Nephron (organoid): ENCODE results near the gene MMP15.

ENCODE experiments used
- H3K27ac Mint-ChIP-seq, 3 experiments: 2 replicates each; pipeline ENCODE4 v1.8.0; 2020; ENCODE audit warnings: mixed read lengths in 3 of 3, mild to moderate bottlenecking in 2 of 3, moderate library complexity in 1 of 3
- H3K27me3 Mint-ChIP-seq: 2 replicates; pipeline ENCODE4 v1.8.0; 2021; ENCODE audit warnings: low read depth, mild to moderate bottlenecking, moderate library complexity, mixed read lengths
- H3K36me3 Mint-ChIP-seq: 2 replicates; pipeline ENCODE4 v1.8.0; 2020; ENCODE audit warnings: low read depth, mixed read lengths
- H3K4me1 Mint-ChIP-seq: 2 replicates; pipeline ENCODE4 v1.8.0; 2020; ENCODE audit warnings: mixed read lengths
- H3K4me3 Mint-ChIP-seq, 3 experiments: 2 replicates each; pipeline ENCODE4 v1.8.0; 2020; ENCODE audit warnings: mild to moderate bottlenecking in 3 of 3, mixed read lengths in 3 of 3, moderate library complexity in 2 of 3
- H3K9me3 Mint-ChIP-seq: 2 replicates; pipeline ENCODE4 v1.8.0; 2020; ENCODE audit warnings: mixed read lengths
- TF ChIP-seq, protein P1 (sequence below), 3 experiments: fragments of 200-600 bp; sonication (generic); IDR thresholded peaks; one replicate each; pipeline ENCODE4 v1.5.0; 2021; ENCODE audit warnings: antibody characterized with exemption in 3 of 3; ENCODE audit not compliant: unreplicated experiment in 3 of 3

Gene MMP15

DNA sequence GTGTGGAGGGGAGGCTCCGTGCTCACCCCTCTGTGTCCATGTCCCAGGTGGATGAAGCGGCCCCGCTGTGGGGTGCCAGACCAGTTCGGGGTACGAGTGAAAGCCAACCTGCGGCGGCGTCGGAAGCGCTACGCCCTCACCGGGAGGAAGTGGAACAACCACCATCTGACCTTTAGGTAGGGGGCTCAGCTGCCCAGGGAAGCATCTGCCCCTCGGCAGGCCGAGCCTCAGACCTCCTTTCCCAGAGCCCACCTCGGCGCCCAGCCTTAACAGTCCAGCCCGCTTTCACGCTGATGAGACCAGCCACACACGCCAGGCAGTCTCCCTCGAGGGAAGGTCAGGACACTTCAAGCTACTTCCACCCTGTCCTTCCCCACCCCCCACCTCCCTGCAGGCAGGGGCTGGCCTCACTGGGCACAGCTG lies 12.7 kb downstream of the MMP15 start:
- Mint-ChIP-seq H3K36me3 (peaks cover 4% of the 10 kb centered on the region), H3K4me3 (no peak overlapping the region), H3K27me3 (peaks cover 7% of the 10 kb centered on the region), H3K9me3 (no peaks in the 10 kb centered on the region), H3K27ac (no peak overlapping the region), H3K4me1 (peaks cover 2% of the 10 kb centered on the region)
- TF ChIP-seq, protein P1, sequence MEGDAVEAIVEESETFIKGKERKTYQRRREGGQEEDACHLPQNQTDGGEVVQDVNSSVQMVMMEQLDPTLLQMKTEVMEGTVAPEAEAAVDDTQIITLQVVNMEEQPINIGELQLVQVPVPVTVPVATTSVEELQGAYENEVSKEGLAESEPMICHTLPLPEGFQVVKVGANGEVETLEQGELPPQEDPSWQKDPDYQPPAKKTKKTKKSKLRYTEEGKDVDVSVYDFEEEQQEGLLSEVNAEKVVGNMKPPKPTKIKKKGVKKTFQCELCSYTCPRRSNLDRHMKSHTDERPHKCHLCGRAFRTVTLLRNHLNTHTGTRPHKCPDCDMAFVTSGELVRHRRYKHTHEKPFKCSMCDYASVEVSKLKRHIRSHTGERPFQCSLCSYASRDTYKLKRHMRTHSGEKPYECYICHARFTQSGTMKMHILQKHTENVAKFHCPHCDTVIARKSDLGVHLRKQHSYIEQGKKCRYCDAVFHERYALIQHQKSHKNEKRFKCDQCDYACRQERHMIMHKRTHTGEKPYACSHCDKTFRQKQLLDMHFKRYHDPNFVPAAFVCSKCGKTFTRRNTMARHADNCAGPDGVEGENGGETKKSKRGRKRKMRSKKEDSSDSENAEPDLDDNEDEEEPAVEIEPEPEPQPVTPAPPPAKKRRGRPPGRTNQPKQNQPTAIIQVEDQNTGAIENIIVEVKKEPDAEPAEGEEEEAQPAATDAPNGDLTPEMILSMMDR (IDR thresholded peaks at IDR 0.05; ENCODE audit: unreplicated experiment in 3 of 3): no peak

DNA sequence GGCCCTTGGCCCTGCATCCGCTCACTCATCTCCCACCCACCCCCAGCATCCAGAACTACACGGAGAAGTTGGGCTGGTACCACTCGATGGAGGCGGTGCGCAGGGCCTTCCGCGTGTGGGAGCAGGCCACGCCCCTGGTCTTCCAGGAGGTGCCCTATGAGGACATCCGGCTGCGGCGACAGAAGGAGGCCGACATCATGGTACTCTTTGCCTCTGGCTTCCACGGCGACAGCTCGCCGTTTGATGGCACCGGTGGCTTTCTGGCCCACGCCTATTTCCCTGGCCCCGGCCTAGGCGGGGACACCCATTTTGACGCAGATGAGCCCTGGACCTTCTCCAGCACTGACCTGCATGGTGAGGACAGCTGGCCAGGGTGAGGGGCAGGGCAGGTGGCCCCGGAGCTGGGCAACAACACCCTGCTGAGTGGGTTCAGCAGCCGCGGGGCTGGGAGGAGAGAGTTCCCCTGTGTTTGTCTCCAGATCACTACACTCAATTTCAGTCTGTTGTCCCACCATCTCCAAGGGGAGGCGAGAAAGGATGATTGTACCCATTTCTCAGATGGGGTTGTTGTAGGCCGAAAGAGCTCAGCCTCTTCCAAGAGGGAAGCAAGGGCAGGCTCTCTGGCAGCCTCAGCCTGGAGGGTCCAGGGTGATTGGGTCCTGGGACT lies 14.4 kb downstream of the MMP15 start:
- H3K36me3 Mint-ChIP-seq: peaks cover 4% of the 10 kb centered on the region
- H3K9me3 Mint-ChIP-seq: no peaks in the 10 kb centered on the region
- no peak overlapping the region for H3K27ac Mint-ChIP-seq
- no peaks in the 10 kb centered on the region for H3K4me1 Mint-ChIP-seq
- TF ChIP-seq, protein P1 (IDR thresholded peaks at IDR 0.05; ENCODE audit: unreplicated experiment in 3 of 3): no peak
- H3K4me3 Mint-ChIP-seq: no peak overlapping the region
- peaks cover 7% of the 10 kb centered on the region for H3K27me3 Mint-ChIP-seq

DNA sequence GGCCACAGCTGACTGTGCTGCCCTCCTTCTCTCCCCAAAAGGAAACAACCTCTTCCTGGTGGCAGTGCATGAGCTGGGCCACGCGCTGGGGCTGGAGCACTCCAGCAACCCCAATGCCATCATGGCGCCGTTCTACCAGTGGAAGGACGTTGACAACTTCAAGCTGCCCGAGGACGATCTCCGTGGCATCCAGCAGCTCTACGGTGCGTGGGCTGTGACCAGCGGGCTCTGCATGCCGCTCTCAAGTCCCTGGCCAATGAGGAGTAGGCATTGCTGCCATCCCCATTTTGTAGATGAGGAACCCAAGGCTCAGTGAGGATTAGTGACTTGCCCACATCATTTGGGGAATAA lies 14.9 kb downstream of the MMP15 start:
- TF ChIP-seq, protein P1 (IDR thresholded peaks at IDR 0.05; ENCODE audit: unreplicated experiment in 3 of 3): no peak
- Mint-ChIP-seq H3K27me3 (peaks cover 7% of the 10 kb centered on the region), H3K4me1 (no peaks in the 10 kb centered on the region), H3K4me3 (no peak overlapping the region), H3K27ac (no peak overlapping the region), H3K36me3 (peaks cover 4% of the 10 kb centered on the region), H3K9me3 (no peaks in the 10 kb centered on the region)

DNA sequence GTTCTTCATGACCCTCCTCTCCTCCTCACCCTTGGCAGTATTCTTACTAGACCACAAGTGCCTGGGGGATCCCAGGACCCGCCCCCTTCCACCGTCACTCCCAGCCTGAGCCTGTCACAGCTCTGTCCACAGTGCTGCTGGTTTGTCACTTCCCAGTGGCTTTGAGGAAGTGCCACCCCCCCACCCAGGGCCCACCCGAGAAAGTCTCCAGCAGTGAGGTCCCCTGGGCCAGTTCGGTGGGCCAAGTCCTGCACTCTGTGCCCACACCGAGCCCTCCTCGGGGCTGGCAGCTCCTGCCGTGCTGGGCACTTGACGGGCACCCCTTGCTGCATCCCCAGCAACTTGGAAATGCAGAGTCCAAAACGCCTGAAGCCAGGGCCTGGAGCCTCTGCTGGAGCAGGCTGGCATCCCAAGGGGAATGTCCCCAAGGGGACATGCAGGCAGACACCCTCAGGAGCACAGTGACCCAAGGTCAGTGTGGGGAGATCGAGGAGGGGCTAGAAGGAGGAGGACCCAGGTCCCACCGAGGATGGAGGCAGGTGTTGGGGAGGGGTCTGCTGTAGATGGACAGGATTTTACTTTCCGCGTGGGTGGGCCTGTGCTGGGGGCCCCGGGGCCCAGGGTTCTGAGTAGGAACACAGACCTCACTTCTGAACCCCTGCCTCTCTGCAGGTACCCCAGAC lies 15.5 kb downstream of the MMP15 start:
- Mint-ChIP-seq H3K9me3 (no peaks in the 10 kb centered on the region), H3K4me3 (no peak overlapping the region), H3K27me3 (peaks cover 7% of the 10 kb centered on the region), H3K4me1 (no peaks in the 10 kb centered on the region), H3K27ac (no peak overlapping the region), H3K36me3 (peaks cover 4% of the 10 kb centered on the region)
- TF ChIP-seq, protein P1 (IDR thresholded peaks at IDR 0.05; ENCODE audit: unreplicated experiment in 3 of 3): no peak

DNA sequence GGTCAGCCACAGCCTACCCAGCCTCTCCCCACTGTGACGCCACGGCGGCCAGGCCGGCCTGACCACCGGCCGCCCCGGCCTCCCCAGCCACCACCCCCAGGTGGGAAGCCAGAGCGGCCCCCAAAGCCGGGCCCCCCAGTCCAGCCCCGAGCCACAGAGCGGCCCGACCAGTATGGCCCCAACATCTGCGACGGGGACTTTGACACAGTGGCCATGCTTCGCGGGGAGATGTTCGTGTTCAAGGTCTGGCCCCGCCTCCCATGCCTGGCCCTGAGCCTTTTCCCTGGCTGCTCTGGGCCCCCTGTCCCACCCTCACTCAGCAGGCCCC lies 16.0 kb downstream of the MMP15 start:
- no peak overlapping the region for H3K4me3 Mint-ChIP-seq
- peaks cover 7% of the 10 kb centered on the region for H3K27me3 Mint-ChIP-seq
- H3K4me1 Mint-ChIP-seq: no peaks in the 10 kb centered on the region
- TF ChIP-seq, protein P1 (IDR thresholded peaks at IDR 0.05; ENCODE audit: unreplicated experiment in 3 of 3): no peak
- H3K27ac Mint-ChIP-seq: no peak overlapping the region
- H3K36me3 Mint-ChIP-seq: peaks cover 4% of the 10 kb centered on the region
- H3K9me3 Mint-ChIP-seq: no peaks in the 10 kb centered on the region
